Fibroblast of skin of left biceps (primary cell): ENCODE measurements around the gene CFAP53.

Source experiments
- DNase-seq, 2 experiments: peaks; one replicate each; pipeline ENCODE4 v3.0.0-alpha.2; 2013; ENCODE audit warnings: low read depth in 2 of 2

The CFAP53 gene

GRCh38 chr18:50194631-50195532 lies 71.4 kb downstream of the CFAP53 start, which contains the start of gene MYO5B:
MYO5B (minus strand) TSS chr18:50195147; CDS start chr18:50194793, 354 bp downstream.
- DNase-seq, result no peak

- no peak for DNase-seq
Measured at GRCh38 chr18:50193796-50194630, 72.3 kb downstream of the CFAP53 start.

- DNase-seq, result no peak
Measured at GRCh38 chr18:50192995-50193795, 73.1 kb downstream of the CFAP53 start.

- DNase-seq, result no peak
Measured at GRCh38 chr18:50190926-50191325, 75.4 kb downstream of the CFAP53 start.

GRCh38 chr18:50190236-50190635 lies 76.1 kb downstream of the CFAP53 start:
- no peak for DNase-seq

- no peak for DNase-seq
Measured at GRCh38 chr18:50189160-50189559, 77.1 kb downstream of the CFAP53 start.

GRCh38 chr18:50188652-50189051 lies 77.6 kb downstream of the CFAP53 start:
- no peak for DNase-seq

- no peak for DNase-seq
Measured at GRCh38 chr18:50187659-50188058, 78.6 kb downstream of the CFAP53 start.

GRCh38 chr18:50186385-50186784 lies 79.9 kb downstream of the CFAP53 start:
- no peak for DNase-seq

- DNase-seq, result no peak
Measured at GRCh38 chr18:50183556-50183955, 82.7 kb downstream of the CFAP53 start.

GRCh38 chr18:50182511-50182910 lies 83.8 kb downstream of the CFAP53 start:
- DNase-seq, result no peak

GRCh38 chr18:50181590-50181989 lies 84.7 kb downstream of the CFAP53 start:
- no peak for DNase-seq

GRCh38 chr18:50179465-50179864 lies 86.8 kb downstream of the CFAP53 start:
- no peak for DNase-seq

GRCh38 chr18:50177294-50177992 lies 88.9 kb downstream of the CFAP53 start:
- no peak for DNase-seq
